Measurements from ENCODE around the gene CDX1. TPM values are rescaled to one million over a fixed set of nuclear protein-coding genes. Genes with fewer than 3 reads are reported as not detected.

The CDX1 gene
- total RNA-seq, 2 experiments from 2014 or later, result not detected

DNA sequence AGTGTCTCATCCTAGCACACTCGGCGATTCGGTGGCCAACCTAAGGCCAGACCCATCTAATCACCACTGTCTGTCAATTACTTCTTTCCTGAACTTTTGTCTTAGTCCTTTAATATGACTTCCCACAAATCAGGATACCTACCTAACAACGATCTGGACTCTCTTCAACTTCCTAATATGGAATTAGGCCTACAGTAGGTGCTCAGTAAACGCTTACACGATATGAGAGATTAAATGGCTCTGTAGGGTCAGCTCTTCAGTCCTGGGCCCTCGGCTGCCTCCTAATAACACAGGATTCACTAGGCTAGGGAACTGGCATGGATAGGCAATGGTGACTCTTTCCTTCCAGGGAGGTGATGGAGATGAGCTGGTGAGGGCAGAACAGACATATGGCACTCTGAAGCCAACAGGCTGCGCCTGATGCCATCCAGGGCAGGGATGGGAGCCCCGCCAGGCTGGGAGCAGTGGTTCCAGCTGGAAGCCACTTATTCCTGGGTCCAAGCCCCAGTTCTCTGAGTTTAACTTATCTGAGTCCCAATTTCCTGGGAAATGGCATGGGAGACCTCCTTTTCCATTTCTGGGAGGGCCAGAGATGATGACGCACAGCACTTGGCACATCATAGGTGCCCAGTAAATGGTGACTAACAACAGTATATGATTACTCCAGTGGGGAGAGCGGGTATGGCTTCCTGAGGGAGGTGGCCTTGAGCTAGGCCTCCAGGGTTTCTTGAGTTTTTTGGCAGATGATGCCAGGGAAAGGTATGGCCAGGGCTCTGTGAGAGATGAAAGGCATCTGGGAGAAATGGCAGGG lies 18.3 kb upstream of the CDX1 start:
- Mint-ChIP-seq H3K4me1 (ENCODE audit: low read depth) (no peaks in the 10 kb centered on the region), H3K9me3 (no peaks in the 10 kb centered on the region), H3K27ac (no peak overlapping the region), H3K4me3 (no peak overlapping the region), H3K36me3 (ENCODE audit: low read depth) (no peaks in the 10 kb centered on the region), H3K27me3 (peaks cover 5% of the 10 kb centered on the region)
- Histone ChIP-seq H3K36me3 (ENCODE audit: insufficient read depth, low read length) (no peaks in the 10 kb centered on the region), H3K27ac (ENCODE audit: low read depth in 1 of 2, low read length in 2 of 2) (no peak overlapping the region), H3K27me3 (ENCODE audit: control insufficient read depth in 1 of 2, insufficient read depth in 2 of 2, low read length in 2 of 2) (no peaks in the 10 kb centered on the region), H3K4me3 (ENCODE audit: low read length) (no peak overlapping the region), H3K4me1 (ENCODE audit: insufficient read depth, low read length) (no peaks in the 10 kb centered on the region), H3K9me3 (ENCODE audit: control insufficient read depth in 1 of 2, insufficient read depth in 1 of 2, low read length in 2 of 2) (no peaks in the 10 kb centered on the region)
- DNase-seq, result no peak
- POLR2A ChIA-PET, result no interaction called here
- no peak for ATAC-seq (ENCODE audit: poor library complexity)
- intact Hi-C loops (cut with DNase I, micrococcal nuclease), result no loop called here
- CTCF ChIA-PET, result no interaction called here
- TF ChIP-seq, protein P1, sequence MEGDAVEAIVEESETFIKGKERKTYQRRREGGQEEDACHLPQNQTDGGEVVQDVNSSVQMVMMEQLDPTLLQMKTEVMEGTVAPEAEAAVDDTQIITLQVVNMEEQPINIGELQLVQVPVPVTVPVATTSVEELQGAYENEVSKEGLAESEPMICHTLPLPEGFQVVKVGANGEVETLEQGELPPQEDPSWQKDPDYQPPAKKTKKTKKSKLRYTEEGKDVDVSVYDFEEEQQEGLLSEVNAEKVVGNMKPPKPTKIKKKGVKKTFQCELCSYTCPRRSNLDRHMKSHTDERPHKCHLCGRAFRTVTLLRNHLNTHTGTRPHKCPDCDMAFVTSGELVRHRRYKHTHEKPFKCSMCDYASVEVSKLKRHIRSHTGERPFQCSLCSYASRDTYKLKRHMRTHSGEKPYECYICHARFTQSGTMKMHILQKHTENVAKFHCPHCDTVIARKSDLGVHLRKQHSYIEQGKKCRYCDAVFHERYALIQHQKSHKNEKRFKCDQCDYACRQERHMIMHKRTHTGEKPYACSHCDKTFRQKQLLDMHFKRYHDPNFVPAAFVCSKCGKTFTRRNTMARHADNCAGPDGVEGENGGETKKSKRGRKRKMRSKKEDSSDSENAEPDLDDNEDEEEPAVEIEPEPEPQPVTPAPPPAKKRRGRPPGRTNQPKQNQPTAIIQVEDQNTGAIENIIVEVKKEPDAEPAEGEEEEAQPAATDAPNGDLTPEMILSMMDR (IDR thresholded peaks at IDR 0.05), result no peak

DNA sequence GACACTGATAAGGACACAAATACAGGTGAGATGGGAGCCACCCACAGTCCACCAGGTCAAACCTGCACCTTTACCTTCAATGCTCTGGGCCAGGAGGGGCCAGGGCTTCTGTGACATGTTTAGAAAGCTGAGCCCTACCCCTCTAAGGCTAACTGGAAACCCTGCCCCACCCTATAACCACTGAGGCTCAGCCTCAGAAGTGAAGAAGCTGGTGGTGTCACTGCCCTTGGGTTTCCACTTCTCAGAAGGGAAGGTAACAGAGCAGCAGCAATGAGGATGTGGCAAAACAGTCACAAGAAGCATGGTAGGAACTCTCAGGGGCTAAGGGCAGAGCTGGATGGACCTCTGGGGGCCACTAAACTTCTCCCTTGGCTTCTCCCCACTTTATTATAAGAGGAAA lies 17.0 kb upstream of the CDX1 start:
- Histone ChIP-seq H3K36me3 (ENCODE audit: insufficient read depth, low read length) (no peaks in the 10 kb centered on the region), H3K4me1 (ENCODE audit: insufficient read depth, low read length) (no peaks in the 10 kb centered on the region), H3K4me3 (ENCODE audit: low read length) (no peak overlapping the region), H3K9me3 (ENCODE audit: control insufficient read depth in 1 of 2, insufficient read depth in 1 of 2, low read length in 2 of 2) (no peaks in the 10 kb centered on the region), H3K27ac (ENCODE audit: low read depth in 1 of 2, low read length in 2 of 2) (no peak overlapping the region), H3K27me3 (ENCODE audit: control insufficient read depth in 1 of 2, insufficient read depth in 2 of 2, low read length in 2 of 2) (no peaks in the 10 kb centered on the region)
- ChIA-PET CTCF (no interaction called here), POLR2A (no interaction called here)
- Mint-ChIP-seq H3K4me1 (ENCODE audit: low read depth) (no peaks in the 10 kb centered on the region), H3K27ac (no peak overlapping the region), H3K36me3 (ENCODE audit: low read depth) (no peaks in the 10 kb centered on the region), H3K4me3 (no peak overlapping the region), H3K27me3 (peaks cover 9% of the 10 kb centered on the region), H3K9me3 (no peaks in the 10 kb centered on the region)
- ATAC-seq (ENCODE audit: poor library complexity), result no peak
- TF ChIP-seq, protein P1 (IDR thresholded peaks at IDR 0.05), result no peak
- intact Hi-C loops (cut with DNase I, micrococcal nuclease), result no loop called here
- DNase-seq, result peak in 1 of 14 experiments; percentile 32

DNA sequence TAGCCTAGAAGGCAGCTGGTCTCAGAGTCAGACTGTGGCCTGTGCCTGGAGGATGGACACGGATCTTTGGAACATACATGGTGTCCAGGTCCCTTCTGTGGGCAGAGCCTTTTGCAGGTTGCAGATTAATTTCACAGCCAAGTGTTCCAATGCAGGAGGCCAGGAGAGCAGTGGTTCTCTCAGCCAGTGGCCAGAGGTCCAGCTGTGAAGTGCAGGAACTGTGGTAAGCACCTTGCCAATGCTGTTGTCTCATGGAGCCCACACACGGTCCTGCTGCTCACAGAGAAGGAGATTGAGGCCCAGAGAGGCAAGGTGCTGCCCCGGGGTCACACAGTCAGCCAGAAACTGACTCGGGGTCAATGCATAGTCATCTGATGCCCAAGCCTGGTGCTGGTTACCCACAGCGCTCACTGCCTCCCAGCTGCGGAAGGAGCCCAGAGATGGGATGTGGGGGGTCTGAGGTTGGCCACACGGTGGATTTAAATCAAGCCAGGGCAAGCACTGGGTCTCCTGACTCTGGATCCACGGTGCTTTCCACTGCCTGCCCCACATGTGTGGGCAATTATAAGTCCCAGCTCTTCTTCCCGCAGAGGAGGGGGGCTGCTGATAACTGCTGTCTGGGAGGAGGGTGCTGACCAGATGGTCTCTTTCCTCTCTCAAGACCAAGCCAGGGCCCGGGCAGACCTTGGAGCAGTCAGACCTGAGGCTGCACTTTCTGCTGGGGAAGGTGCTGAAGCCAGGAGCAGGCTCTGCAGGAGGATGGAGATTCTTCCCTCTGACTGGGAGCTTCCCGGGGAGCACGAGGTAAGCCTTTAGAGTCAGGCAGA lies 13.7 kb upstream of the CDX1 start:
- Mint-ChIP-seq H3K36me3 (ENCODE audit: low read depth) (no peaks in the 10 kb centered on the region), H3K27me3 (peaks cover 30% of the 10 kb centered on the region), H3K4me3 (no peak overlapping the region), H3K4me1 (ENCODE audit: low read depth) (no peaks in the 10 kb centered on the region), H3K27ac (no peak overlapping the region), H3K9me3 (no peaks in the 10 kb centered on the region)
- Histone ChIP-seq H3K9me3 (ENCODE audit: control insufficient read depth in 1 of 2, insufficient read depth in 1 of 2, low read length in 2 of 2) (no peaks in the 10 kb centered on the region), H3K4me3 (ENCODE audit: low read length) (no peak overlapping the region), H3K27me3 (ENCODE audit: control insufficient read depth in 1 of 2, insufficient read depth in 2 of 2, low read length in 2 of 2) (peaks cover 6 to 10% of the 10 kb centered on the region in 2 experiments), H3K36me3 (ENCODE audit: insufficient read depth, low read length) (no peaks in the 10 kb centered on the region), H3K27ac (ENCODE audit: low read depth in 1 of 2, low read length in 2 of 2) (no peak overlapping the region), H3K4me1 (ENCODE audit: insufficient read depth, low read length) (peaks cover 12% of the 10 kb centered on the region)
- intact Hi-C loops (cut with DNase I, micrococcal nuclease), result no loop called here
- DNase-seq (no peak), ATAC-seq (ENCODE audit: poor library complexity) (no peak)
- POLR2A ChIA-PET, result no interaction called here
- TF ChIP-seq, protein P1 (IDR thresholded peaks at IDR 0.05), result no peak
- CTCF ChIA-PET, result no interaction called here
